ENCODE measurements around the gene TMEM238. TPM values are rescaled to one million over a fixed set of nuclear protein-coding genes. Genes with fewer than 3 reads are reported as not detected.

TMEM238 gene
- total and polyA plus RNA-seq, 8 donors: 0.75 to 504 (median 5.4) TPM; not detected in 3

- 2 to 3% (median 3%) methylated on average over 11 to 43 of the region's 43 CpGs for WGBS, 5 donors
- H3K27ac ChIP-seq: no peak within 1 kb of the TSS
These were observed 29.3 kb downstream of the TMEM238 start, which contains the start of gene COX6B2 for GRCh38 chr19:55354698-55355212. TSS of gene COX6B2 (minus strand) at chr19:55354719. CDS start at chr19:55354521, 198 bp downstream.

GRCh38 chr19:55353803-55354697 is 30.0 kb downstream of the TMEM238 start:
- peaks cover 18 to 24% (median 22%) of the 10 kb centered on the region in 4 donors for H3K4me1 ChIP-seq
- H3K4me3 ChIP-seq: peak overlapping the region; percentile 34 to 59 (median 41)
- H3K27ac ChIP-seq: no peak overlapping the region
- H3K9me3 ChIP-seq: no peaks in the 10 kb centered on the region
- WGBS, 5 donors: 1 to 3% (median 2%) methylated on average over 23 to 72 of the region's 72 CpGs
- TF ChIP-seq POLR2AphosphoS5 (IDR thresholded peaks at IDR 0.05) (peak in 1 of 3 donors; percentile 8), CTCF (IDR thresholded peaks at IDR 0.05) (no peak), POLR2A (IDR thresholded peaks at IDR 0.05) (no peak), EP300 (IDR thresholded peaks at IDR 0.05) (no peak)
- intact Hi-C loops (cut with DNase I; ENCODE audit: low total_unique reads): no loop called here
- peaks cover 27 to 82% (median 42%) of the 10 kb centered on the region in 3 donors for H3K27me3 ChIP-seq
- DNase-seq: peak; percentile 79 to 85
- no peaks in the 10 kb centered on the region for H3K36me3 ChIP-seq

More at GRCh38 chr19:55354698-55355212, 29.3 kb downstream of the TMEM238 start, which contains the start of gene COX6B2:
- H3K27me3 ChIP-seq: peaks cover 27 to 77% (median 42%) of the 10 kb centered on the region in 3 donors
- no peaks in the 10 kb centered on the region for H3K9me3 ChIP-seq
- intact Hi-C loops (cut with DNase I; ENCODE audit: low total_unique reads): no loop called here
- peak within 1 kb of the TSS; percentile 34 to 59 (median 41) for H3K4me3 ChIP-seq
- H3K36me3 ChIP-seq: no peaks in the 10 kb centered on the region
- TF ChIP-seq EP300 (IDR thresholded peaks at IDR 0.05): no peak
- no peak for TF ChIP-seq POLR2A (IDR thresholded peaks at IDR 0.05)
- TF ChIP-seq CTCF (IDR thresholded peaks at IDR 0.05): no peak
- no peak for TF ChIP-seq POLR2AphosphoS5 (IDR thresholded peaks at IDR 0.05)
- peaks cover 18 to 24% (median 22%) of the 10 kb centered on the region in 4 donors for H3K4me1 ChIP-seq
- DNase-seq: no peak

- 3 to 9% (median 3%) methylated on average over 21 to 24 of the region's 24 CpGs for WGBS, 5 donors
- Histone ChIP-seq H3K36me3 (no peaks in the 10 kb centered on the region), H3K27me3 (peaks cover 27 to 82% (median 42%) of the 10 kb centered on the region in 3 donors), H3K9me3 (no peaks in the 10 kb centered on the region), H3K4me3 (peak overlapping the region; percentile 34 to 59 (median 41)), H3K27ac (no peak overlapping the region), H3K4me1 (peaks cover 18 to 24% (median 22%) of the 10 kb centered on the region in 4 donors)
- TF ChIP-seq CTCF (IDR thresholded peaks at IDR 0.05): no peak
- no peak for TF ChIP-seq POLR2AphosphoS5 (IDR thresholded peaks at IDR 0.05)
- no peak for TF ChIP-seq EP300 (IDR thresholded peaks at IDR 0.05)
- TF ChIP-seq POLR2A (IDR thresholded peaks at IDR 0.05): no peak
- DNase-seq: no peak
- intact Hi-C loops (cut with DNase I; ENCODE audit: low total_unique reads): no loop called here
These were observed 30.7 kb downstream of the TMEM238 start for GRCh38 chr19:55353356-55353802.

GRCh38 chr19:55352549-55353145 is 31.4 kb downstream of the TMEM238 start:
- intact Hi-C loops (cut with DNase I; ENCODE audit: low total_unique reads): no loop called here
- Histone ChIP-seq H3K27ac (no peak overlapping the region), H3K9me3 (no peaks in the 10 kb centered on the region), H3K36me3 (peaks cover 0 to 1% (median under 1%) of the 10 kb centered on the region in 4 donors), H3K4me3 (no peak overlapping the region), H3K27me3 (peaks cover 27 to 82% (median 42%) of the 10 kb centered on the region in 3 donors), H3K4me1 (peaks cover 18 to 24% (median 22%) of the 10 kb centered on the region in 4 donors)
- no peak for DNase-seq
- TF ChIP-seq EP300 (IDR thresholded peaks at IDR 0.05) (no peak), CTCF (IDR thresholded peaks at IDR 0.05) (no peak), POLR2AphosphoS5 (IDR thresholded peaks at IDR 0.05) (no peak), POLR2A (IDR thresholded peaks at IDR 0.05) (no peak)
- WGBS, 5 donors: 49 to 67% (median 57%) methylated on average over 25 of the region's 25 CpGs
